Chondrocyte (in vitro differentiated cells): ENCODE results near the gene LMF1. TPM values are rescaled to one million over a fixed set of nuclear protein-coding genes. Genes with fewer than 3 reads are reported as not detected.

Experiments
- DNase-seq: peaks from one replicate; pipeline ENCODE4 v3.0.0; 2021; ENCODE audit warnings: mixed read lengths, low spot score
- H3K27ac Mint-ChIP-seq: one replicate; pipeline ENCODE4 v1.8.0; 2021; ENCODE audit warnings: mild to moderate bottlenecking, moderate library complexity, mixed read lengths; ENCODE audit not compliant: unreplicated experiment
- H3K27me3 Mint-ChIP-seq: 2 replicates; pipeline ENCODE4 v1.8.0; 2021; ENCODE audit warnings: low read depth, mixed read lengths
- H3K36me3 Mint-ChIP-seq: 2 replicates; pipeline ENCODE4 v1.8.0; 2021; ENCODE audit warnings: low read depth, mixed read lengths
- H3K4me1 Mint-ChIP-seq: 2 replicates; pipeline ENCODE4 v1.8.0; 2021; ENCODE audit warnings: low read depth, mild to moderate bottlenecking, mixed read lengths
- H3K4me3 Mint-ChIP-seq: one replicate; pipeline ENCODE4 v1.8.0; 2021; ENCODE audit warnings: mild to moderate bottlenecking, moderate library complexity, mixed read lengths; ENCODE audit not compliant: unreplicated experiment
- H3K9me3 Mint-ChIP-seq: 2 replicates; pipeline ENCODE4 v1.8.0; 2021; ENCODE audit warnings: low read depth, mixed read lengths
- total RNA-seq: library from RNA; stranded (reverse); gene quantifications from 3 replicates; pipeline ENCODE4 v1.2.1, GENCODE V29; 2021
- TF ChIP-seq, protein P1 (sequence below): fragments of 200-600 bp; sonication (generic); IDR thresholded peaks from 2 replicates; pipeline ENCODE4 v1.5.0; 2021; ENCODE audit warnings: antibody characterized with exemption, mild to moderate bottlenecking, moderate library complexity

LMF1 gene
- total RNA-seq, 1 donor from 2014 or later, result 21.6 TPM

DNA sequence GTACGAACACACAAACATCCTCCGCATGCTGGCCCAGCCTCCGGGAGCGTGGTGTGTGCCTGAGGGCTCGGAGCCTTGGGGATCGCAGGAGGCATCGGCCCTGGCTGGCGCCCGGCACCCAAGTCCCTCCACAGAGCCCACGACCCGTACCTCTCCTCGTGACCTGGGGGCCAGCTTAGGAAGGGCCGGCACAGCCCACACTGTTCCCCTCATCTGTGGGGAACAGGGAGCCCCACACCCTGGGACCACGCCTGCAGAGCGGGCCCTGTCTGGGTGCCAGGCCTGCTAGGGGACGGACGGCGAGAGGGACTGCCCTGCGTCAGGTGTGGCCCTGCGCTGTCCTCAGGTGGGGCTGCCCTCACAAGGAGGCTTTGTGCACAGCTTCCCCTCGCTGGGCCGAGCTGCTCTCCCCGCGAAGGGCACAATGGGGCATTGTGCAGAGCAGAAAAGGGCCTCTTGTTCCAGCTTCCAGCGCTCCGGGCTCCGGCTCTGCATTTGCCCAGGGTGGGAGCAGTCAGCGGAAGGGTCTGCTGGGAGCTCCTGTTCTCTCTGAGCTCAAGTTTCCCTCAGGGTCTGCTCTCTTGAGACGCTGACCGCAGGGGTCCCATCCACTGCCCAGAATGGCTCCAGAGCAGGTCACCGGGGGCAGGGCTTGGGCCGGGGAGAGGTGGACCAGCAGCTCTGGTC is 1.7 kb upstream of the LMF1 start:
- Mint-ChIP-seq H3K4me3 (no peak overlapping the region), H3K36me3 (no peaks in the 10 kb centered on the region), H3K27me3 (peaks cover 6% of the 10 kb centered on the region), H3K9me3 (peaks cover 3% of the 10 kb centered on the region), H3K4me1 (peaks cover 15% of the 10 kb centered on the region), H3K27ac (no peak overlapping the region)
- no peak for DNase-seq
- TF ChIP-seq, protein P1, sequence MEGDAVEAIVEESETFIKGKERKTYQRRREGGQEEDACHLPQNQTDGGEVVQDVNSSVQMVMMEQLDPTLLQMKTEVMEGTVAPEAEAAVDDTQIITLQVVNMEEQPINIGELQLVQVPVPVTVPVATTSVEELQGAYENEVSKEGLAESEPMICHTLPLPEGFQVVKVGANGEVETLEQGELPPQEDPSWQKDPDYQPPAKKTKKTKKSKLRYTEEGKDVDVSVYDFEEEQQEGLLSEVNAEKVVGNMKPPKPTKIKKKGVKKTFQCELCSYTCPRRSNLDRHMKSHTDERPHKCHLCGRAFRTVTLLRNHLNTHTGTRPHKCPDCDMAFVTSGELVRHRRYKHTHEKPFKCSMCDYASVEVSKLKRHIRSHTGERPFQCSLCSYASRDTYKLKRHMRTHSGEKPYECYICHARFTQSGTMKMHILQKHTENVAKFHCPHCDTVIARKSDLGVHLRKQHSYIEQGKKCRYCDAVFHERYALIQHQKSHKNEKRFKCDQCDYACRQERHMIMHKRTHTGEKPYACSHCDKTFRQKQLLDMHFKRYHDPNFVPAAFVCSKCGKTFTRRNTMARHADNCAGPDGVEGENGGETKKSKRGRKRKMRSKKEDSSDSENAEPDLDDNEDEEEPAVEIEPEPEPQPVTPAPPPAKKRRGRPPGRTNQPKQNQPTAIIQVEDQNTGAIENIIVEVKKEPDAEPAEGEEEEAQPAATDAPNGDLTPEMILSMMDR, result no peak

- no peak overlapping the region for H3K4me3 Mint-ChIP-seq
- H3K9me3 Mint-ChIP-seq, result peaks cover 3% of the 10 kb centered on the region
- DNase-seq, result no peak
- peak overlapping the region; percentile 38 for H3K27ac Mint-ChIP-seq
- TF ChIP-seq, protein P1, result no peak
- peaks cover 15% of the 10 kb centered on the region for H3K4me1 Mint-ChIP-seq
- H3K36me3 Mint-ChIP-seq, result peaks cover 2% of the 10 kb centered on the region
- peaks cover 6% of the 10 kb centered on the region for H3K27me3 Mint-ChIP-seq
Observed at GRCh38 chr16:971981-972315, 1.2 kb upstream of the LMF1 start.

- Mint-ChIP-seq H3K9me3 (peaks cover 3% of the 10 kb centered on the region), H3K36me3 (peaks cover 4% of the 10 kb centered on the region), H3K4me1 (peaks cover 15% of the 10 kb centered on the region), H3K27me3 (peaks cover 6% of the 10 kb centered on the region), H3K4me3 (no peak overlapping the region), H3K27ac (no peak overlapping the region)
- TF ChIP-seq, protein P1, result no peak
- DNase-seq, result no peak
Observed at GRCh38 chr16:971582-971905, 760 bp upstream of the LMF1 start.

DNA sequence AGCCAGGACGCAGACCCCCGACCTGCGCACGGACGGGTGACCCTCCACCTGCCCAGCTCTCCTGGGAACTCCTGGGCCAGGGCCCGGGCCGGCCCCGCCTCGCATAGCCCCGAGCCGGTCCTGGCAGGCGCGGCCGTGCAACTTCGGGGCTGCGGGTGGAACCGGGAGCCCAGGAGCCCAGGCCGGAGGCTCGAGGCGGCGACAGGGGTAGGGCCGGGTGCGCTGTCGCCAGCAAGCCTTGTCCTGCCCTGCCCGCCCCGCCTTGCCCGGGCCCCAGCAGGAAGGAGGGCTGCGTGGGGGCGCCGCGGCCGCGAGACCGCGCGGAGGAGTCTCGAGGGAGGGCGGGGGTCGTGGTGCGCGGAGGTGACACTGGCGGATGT is 408 bp downstream of the LMF1 start:
- Mint-ChIP-seq H3K27ac (no peak overlapping the region), H3K4me3 (peak overlapping the region; percentile 74), H3K9me3 (peaks cover 7% of the 10 kb centered on the region), H3K4me1 (peaks cover 15% of the 10 kb centered on the region), H3K27me3 (peaks cover 6% of the 10 kb centered on the region), H3K36me3 (peaks cover 12% of the 10 kb centered on the region)
- DNase-seq, result no peak
- TF ChIP-seq, protein P1, result no peak

- TF ChIP-seq, protein P1, result no peak
- H3K4me3 Mint-ChIP-seq, result peak overlapping the region; percentile 74
- peaks cover 11% of the 10 kb centered on the region for H3K9me3 Mint-ChIP-seq
- H3K4me1 Mint-ChIP-seq, result peaks cover 16% of the 10 kb centered on the region
- no peak for DNase-seq
- peaks cover 16% of the 10 kb centered on the region for H3K36me3 Mint-ChIP-seq
- peaks cover 6% of the 10 kb centered on the region for H3K27me3 Mint-ChIP-seq
- H3K27ac Mint-ChIP-seq, result peak overlapping the region; percentile 32
Observed at GRCh38 chr16:969508-970385, 1.0 kb downstream of the LMF1 start.
